Glutamatergic neuron (in vitro differentiated cells): ENCODE results near the gene GTPBP1. TPM values are rescaled to one million over a fixed set of nuclear protein-coding genes. Genes with fewer than 3 reads are reported as not detected.
A peak's percentile ranks its signal among the peaks of the same experiment; 100 is the strongest.

Experiments used
- DNase-seq: peaks from one replicate; pipeline ENCODE4 v3.0.0; 2022
- H3K27ac Mint-ChIP-seq: one replicate; pipeline ENCODE4 v1.8.0; 2020; ENCODE audit warnings: mild to moderate bottlenecking, mixed read lengths, inconsistent platforms; ENCODE audit not compliant: unreplicated experiment
- H3K27me3 Mint-ChIP-seq: one replicate; pipeline ENCODE4 v1.8.0; 2020; ENCODE audit warnings: mild to moderate bottlenecking, moderate library complexity, mixed read lengths, inconsistent platforms; ENCODE audit not compliant: unreplicated experiment
- H3K36me3 Mint-ChIP-seq: one replicate; pipeline ENCODE4 v1.8.0; 2020; ENCODE audit warnings: mild to moderate bottlenecking, mixed read lengths, inconsistent platforms; ENCODE audit not compliant: unreplicated experiment
- H3K4me1 Mint-ChIP-seq: one replicate; pipeline ENCODE4 v1.8.0; 2020; ENCODE audit warnings: mild to moderate bottlenecking, low read depth, mixed read lengths, inconsistent platforms; ENCODE audit not compliant: unreplicated experiment
- H3K4me3 Mint-ChIP-seq: one replicate; pipeline ENCODE4 v1.8.0; 2020; ENCODE audit warnings: mild to moderate bottlenecking, mixed read lengths, inconsistent platforms; ENCODE audit not compliant: unreplicated experiment
- H3K9me3 Mint-ChIP-seq: one replicate; pipeline ENCODE4 v1.8.0; 2020; ENCODE audit warnings: mild to moderate bottlenecking, moderate library complexity, mixed read lengths, inconsistent platforms; ENCODE audit not compliant: unreplicated experiment
- CTCF ChIP-seq: fragments of 200-600 bp; sonication (generic); IDR thresholded peaks from one replicate; pipeline ENCODE4 v1.5.0; 2021; ENCODE audit not compliant: partially characterized antibody, unreplicated experiment
- total RNA-seq: library from RNA; stranded (reverse); fragmentation: NEBNext Ultra II Directional; extraction: Animal tissue kit (Norgen Biotek cat#: 25700); gene quantifications from one replicate; pipeline ENCODE4 v1.2.1, GENCODE V29; 2021; ENCODE audit not compliant: unreplicated experiment

The GTPBP1 gene
- total RNA-seq, 1 donor from 2014 or later: 55.6 TPM

GRCh38 chr22:38731703-38732161 lies 26.0 kb downstream of the GTPBP1 start:
- Mint-ChIP-seq H3K27ac (no peak overlapping the region), H3K4me1 (peaks cover 20% of the 10 kb centered on the region), H3K4me3 (no peak overlapping the region), H3K27me3 (no peaks in the 10 kb centered on the region), H3K36me3 (no peaks in the 10 kb centered on the region), H3K9me3 (peaks cover 14% of the 10 kb centered on the region)
- TF ChIP-seq CTCF: no peak
- DNase-seq: no peak

GRCh38 chr22:38732251-38732815 lies 26.6 kb downstream of the GTPBP1 start:
- Mint-ChIP-seq H3K9me3 (peaks cover 14% of the 10 kb centered on the region), H3K27ac (no peak overlapping the region), H3K36me3 (no peaks in the 10 kb centered on the region), H3K4me3 (no peak overlapping the region), H3K27me3 (peaks cover 4% of the 10 kb centered on the region), H3K4me1 (peaks cover 20% of the 10 kb centered on the region)
- no peak for TF ChIP-seq CTCF
- no peak for DNase-seq

GRCh38 chr22:38733329-38733723 lies 27.6 kb downstream of the GTPBP1 start:
- no peaks in the 10 kb centered on the region for H3K36me3 Mint-ChIP-seq
- peak overlapping the region; percentile 83 for H3K27ac Mint-ChIP-seq
- H3K4me3 Mint-ChIP-seq: peak overlapping the region; percentile 52
- peak; percentile 87 for TF ChIP-seq CTCF
- H3K4me1 Mint-ChIP-seq: peaks cover 20% of the 10 kb centered on the region
- peak; percentile 82 for DNase-seq
- peaks cover 14% of the 10 kb centered on the region for H3K9me3 Mint-ChIP-seq
- H3K27me3 Mint-ChIP-seq: peaks cover 10% of the 10 kb centered on the region

- H3K4me3 Mint-ChIP-seq: no peak overlapping the region
- no peak for TF ChIP-seq CTCF
- peak overlapping the region; percentile 83 for H3K27ac Mint-ChIP-seq
- H3K36me3 Mint-ChIP-seq: no peaks in the 10 kb centered on the region
- no peak for DNase-seq
- H3K9me3 Mint-ChIP-seq: peaks cover 14% of the 10 kb centered on the region
- peaks cover 20% of the 10 kb centered on the region for H3K4me1 Mint-ChIP-seq
- H3K27me3 Mint-ChIP-seq: peaks cover 10% of the 10 kb centered on the region
These were observed 28.1 kb downstream of the GTPBP1 start for GRCh38 chr22:38733724-38734381.

GRCh38 chr22:38734421-38735100 lies 28.8 kb downstream of the GTPBP1 start:
- H3K4me3 Mint-ChIP-seq: no peak overlapping the region

More at GRCh38 chr22:38734421-38735100, 28.8 kb downstream of the GTPBP1 start:
- DNase-seq: no peak
- TF ChIP-seq CTCF: no peak
- Mint-ChIP-seq H3K9me3 (peaks cover 14% of the 10 kb centered on the region), H3K27ac (peak overlapping the region; percentile 48), H3K27me3 (peaks cover 10% of the 10 kb centered on the region), H3K4me1 (peaks cover 20% of the 10 kb centered on the region), H3K36me3 (no peaks in the 10 kb centered on the region)
